GM19467 (cell line): ENCODE results near the gene CCDC92.

Experiments used
- ATAC-seq: cut with Tn5 transposase; IDR thresholded peaks from one replicate; pipeline ENCODE4 v1.9.1; 2021; ENCODE audit warnings: mild to moderate bottlenecking, moderate library complexity; ENCODE audit not compliant: unreplicated experiment

Gene CCDC92, protein sequence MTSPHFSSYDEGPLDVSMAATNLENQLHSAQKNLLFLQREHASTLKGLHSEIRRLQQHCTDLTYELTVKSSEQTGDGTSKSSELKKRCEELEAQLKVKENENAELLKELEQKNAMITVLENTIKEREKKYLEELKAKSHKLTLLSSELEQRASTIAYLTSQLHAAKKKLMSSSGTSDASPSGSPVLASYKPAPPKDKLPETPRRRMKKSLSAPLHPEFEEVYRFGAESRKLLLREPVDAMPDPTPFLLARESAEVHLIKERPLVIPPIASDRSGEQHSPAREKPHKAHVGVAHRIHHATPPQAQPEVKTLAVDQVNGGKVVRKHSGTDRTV

DNA sequence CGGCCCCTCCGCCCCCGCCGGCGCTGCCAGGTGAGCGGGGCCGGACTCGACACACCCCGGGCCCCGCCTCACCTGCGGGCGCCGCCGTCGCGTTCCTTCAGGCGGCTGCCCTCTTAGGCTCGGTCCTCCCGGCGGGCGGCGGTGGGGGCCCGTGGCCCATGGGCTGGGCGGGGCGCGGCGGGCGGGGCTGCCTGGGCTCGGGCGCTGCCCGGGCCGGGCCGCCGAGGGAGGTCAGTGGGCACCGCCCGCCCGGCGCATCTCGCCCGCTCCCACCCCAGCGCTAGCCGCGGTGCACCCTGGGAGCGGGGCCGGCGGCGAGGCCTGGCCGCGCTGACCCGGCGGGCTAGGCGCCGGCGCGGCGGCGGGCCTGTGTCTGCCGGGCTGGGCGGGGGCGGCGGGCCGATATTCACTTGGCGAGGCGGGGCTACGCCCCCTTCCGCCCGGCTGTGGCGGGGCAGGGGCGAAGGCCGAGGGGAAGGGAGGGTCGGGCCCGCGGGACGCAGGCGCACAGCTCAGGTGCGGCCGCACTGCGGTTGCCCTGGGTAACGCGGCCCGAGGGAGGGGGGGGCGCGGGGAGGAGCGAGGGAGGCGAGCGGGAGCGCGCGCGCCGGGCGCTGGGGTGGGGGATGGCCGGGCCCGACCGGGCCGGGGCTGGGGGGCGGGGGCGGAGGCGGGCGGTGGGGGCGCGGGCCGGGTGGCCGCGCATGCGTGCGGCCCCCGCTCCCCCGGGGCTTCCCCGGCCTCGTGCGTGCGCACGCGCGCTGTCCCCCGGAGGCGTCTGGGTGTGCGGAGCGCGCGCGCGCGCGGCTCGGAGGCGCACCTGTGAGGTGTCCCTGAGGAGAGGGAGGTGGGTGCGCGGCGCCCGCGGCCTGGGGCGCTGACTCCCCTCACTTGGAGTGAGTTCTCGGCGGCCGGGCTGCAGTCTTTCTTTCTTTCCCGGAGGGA, at the start of gene CCDC92, which contains the start of gene ZNF664:
Gene CCDC92, minus strand, starts transcription at position 375 of the 945 bp plus-strand sequence. CDS start 28,526 bp downstream, outside the sequence.
Gene ZNF664, plus strand, starts transcription at position 759 of the 945 bp plus-strand sequence. CDS start 38,930 bp downstream, outside the sequence.
- ATAC-seq, result peak; percentile 81

GRCh38 chr12:124022161-124022560, 49.5 kb upstream of the CCDC92 start:
- no peak for ATAC-seq

GRCh38 chr12:124021007-124021406, 48.4 kb upstream of the CCDC92 start:
- ATAC-seq, result no peak

DNA sequence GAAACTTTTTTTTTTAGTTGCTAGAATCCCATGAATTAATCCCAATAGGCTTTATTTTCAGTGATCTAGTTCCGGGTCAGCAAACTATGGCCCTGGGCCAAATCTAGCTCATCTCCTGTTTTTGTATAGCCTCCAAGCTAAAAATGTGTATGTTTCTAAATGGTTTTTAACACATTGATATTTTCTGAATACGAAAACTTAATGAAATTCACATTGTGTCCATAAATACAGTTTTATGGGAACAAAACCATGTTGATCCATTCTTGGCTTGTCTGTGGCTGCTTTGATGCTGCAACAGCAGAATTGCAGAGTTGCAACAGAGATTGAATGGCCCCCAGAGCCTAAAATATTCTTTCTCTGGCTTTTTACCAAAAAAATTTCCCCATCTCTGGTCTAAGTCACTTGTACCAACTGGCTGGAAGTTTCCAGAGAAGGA, 47.9 kb upstream of the CCDC92 start:
- ATAC-seq, result no peak

DNA sequence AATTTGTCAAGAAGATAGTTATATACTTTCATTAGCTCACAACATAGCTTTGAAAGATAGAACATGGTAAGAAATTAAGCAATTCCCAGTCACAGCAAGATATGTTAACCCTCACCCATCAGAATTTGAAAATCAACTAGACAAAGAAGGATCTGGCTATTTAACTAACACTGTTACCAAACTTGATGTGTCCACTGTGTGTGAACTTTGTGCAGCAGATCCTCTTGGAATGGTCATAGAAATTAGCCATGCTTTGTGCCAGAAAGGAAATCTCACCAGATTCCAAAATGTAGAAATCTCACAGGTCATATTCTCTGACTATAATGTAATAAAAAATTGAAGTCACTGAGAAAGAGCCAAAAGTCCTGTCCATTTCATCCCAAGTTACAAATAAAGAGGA, 46.5 kb upstream of the CCDC92 start:
- no peak for ATAC-seq

GRCh38 chr12:124018539-124018938, 45.9 kb upstream of the CCDC92 start:
- no peak for ATAC-seq

- no peak for ATAC-seq
Observed at GRCh38 chr12:124017064-124017463, 44.4 kb upstream of the CCDC92 start.

DNA sequence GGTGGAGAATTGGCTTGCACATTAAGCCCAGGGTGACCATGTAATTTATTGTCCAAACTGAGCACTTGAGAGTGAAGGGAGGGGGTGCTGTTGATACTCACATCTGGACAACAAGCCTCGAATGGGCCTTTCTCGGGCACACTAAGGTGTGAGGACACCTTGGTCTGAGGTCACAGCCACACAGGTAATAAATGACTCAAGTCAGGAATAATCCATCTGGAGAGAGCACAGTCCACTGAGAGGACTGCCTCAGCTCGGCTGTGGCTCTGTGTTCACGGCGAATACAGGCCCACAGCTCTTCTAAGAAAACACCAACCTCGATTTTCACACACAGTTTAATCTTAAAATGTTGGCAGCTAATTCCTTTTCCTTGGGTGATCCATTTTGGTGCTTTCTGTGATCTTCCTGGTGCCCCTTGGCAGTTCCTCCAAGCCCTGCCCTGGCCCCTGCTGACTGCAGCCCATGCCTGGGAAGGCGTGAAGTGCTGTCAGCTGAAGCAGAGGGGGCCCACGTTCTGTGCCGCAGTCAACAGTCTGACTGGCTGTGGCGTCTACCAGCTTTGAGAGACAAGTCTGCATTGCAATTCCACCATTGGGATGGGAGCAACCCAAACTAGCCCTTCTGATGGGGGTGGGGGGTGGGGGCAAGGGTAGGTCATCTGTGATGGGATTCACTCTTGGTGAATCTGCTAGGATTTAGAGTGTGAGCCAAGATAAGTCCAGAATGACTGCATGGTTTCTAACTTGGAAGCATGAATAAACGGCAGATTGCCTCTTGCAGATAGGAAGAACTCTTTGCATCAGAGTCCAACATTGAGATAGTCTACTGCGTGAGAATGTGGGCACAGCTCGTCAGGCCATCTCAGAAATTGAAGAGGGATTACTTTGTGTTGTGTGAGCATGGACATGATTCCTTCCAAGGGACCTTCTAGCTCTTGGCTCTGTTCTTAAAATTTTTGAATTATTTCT, 43.1 kb upstream of the CCDC92 start:
- no peak for ATAC-seq

GRCh38 chr12:124013073-124013472, 40.4 kb upstream of the CCDC92 start:
- no peak for ATAC-seq

GRCh38 chr12:124011435-124012115, 38.9 kb upstream of the CCDC92 start:
- ATAC-seq, result no peak

GRCh38 chr12:124010687-124011086, 38.1 kb upstream of the CCDC92 start:
- ATAC-seq, result no peak

- ATAC-seq, result no peak
Observed at GRCh38 chr12:124009781-124010180, 37.1 kb upstream of the CCDC92 start.

DNA sequence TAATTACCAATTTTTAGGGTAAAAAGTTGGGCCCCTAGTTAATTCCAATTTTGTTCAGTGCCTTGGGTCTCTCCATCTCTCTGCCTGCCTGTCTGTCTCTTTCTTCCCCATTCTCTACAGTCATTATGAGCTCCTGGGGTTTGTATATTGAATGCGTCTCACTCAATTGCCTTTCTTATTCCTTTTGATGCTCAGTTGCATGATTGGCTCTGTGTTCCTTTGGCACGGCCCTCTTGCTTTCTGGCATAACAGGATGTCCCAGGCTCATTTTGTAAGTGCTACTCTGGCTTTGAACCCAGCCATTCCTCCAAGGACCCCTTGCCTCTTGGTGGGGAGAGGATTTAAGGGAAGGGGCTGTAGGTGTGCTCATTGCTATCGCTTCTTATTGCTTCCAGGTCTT, 36.0 kb upstream of the CCDC92 start:
- no peak for ATAC-seq

DNA sequence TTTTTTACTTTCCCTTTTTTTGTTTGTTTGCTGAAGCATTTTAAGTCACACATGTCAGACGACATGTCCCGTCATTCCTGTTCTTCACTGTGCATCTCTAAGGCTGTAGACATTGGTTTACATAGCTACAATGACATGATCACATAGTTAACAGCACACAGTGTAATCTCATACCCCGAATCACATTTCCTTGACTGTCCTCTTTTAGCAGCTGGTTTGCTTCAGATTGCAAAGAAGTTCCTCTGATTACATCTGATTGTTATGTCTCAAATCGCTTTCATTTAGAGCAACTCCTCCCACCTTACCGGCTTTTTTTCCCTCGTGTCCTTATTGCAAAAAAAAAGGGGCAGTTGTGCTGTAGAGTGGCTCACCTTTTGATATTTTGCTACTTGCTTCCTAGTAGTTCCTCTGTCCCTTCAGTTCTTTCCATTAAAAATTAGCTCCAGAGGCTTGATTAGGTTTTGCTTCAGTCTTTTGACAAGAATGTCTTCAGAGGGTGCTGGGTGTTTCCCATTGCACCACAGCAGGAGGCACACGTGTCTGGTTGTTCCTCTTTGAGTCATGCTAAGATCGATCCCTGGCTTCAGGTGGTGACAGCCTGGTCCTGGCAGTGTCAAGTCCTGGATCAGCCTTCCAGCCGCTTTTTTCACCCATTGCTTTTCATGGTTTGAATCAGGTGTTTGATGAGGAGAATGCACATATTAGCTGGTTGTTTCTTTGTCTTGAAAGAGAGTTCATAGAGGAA, 35.4 kb upstream of the CCDC92 start:
- no peak for ATAC-seq

DNA sequence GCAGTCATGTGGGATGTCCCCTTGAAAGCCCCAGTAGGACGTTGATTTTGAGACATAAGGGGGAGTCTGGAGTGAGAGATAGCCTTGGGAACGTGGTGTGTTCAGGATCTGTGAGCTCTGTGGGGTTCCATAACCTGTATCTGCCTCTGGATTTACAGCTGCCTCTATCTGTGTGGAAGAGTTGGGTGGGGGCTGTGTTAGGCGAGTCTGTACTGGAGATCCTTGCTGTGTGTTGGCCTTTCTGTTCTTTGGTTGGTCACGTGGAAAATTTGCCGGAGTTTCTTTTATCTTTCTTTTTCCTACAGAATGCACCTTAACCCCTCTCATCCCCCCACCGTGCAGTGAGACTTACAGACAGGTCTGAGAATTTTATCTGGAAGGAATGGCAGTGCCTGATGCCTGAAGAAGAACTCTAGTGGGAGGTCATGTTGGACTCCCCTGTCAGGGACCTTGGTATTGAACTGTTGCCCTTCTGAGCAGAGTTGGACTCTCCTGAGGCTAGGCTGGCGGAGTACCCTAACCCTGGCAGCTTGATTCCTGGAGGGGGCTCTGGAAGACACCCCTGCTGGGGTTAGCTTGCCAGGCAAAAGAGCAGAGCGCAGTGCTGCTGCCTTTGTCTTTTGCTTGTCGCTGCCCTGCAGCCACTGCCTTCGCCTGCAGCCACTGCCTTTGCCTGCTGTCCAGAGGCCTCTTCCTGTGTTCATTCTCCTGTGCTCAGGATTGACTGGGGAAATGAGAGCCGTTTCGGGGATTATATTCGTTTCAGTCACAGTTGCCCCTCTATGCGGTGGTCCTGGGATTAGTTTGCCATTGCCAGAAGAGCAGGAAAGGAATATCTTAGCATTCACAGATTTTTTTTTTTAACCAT, 34.4 kb upstream of the CCDC92 start:
- ATAC-seq, result no peak

DNA sequence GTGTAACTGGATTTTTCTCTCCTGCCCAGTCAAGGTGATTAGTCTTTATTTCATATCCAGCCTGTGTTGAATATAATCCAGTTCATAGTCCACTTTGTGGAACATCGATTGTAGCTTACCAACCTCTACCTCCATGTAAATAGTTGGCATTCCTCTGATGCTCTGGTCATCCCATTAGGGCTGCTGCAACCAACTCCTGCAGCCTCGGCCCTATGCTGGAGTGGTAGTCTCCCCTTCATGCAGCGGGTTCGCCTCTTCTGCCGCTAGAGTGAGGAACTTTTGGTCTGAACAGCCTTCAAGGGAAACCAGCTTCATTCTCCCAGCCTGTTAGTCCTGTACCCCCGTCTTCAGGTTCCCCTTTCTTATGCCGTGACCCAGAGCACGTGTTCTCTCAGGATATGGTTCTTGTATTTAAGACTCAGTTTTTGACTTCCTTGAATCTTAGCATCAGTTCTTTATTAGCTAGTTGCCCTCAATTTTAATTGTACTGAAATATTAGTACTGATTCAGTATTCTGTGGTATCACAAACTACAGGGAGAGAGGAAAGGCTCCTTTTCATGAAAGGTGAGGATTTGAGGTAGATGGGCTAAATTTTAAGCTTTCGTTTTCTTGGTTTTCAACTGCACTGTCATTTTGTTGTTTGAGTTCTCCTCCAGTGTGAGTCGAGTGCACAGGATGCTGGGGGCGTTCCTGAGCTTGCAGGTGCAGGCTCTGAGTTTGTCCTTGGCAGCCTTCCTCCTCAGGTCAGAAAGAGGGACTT, 33.6 kb upstream of the CCDC92 start:
- no peak for ATAC-seq

GRCh38 chr12:124004233-124004875, 31.7 kb upstream of the CCDC92 start:
- no peak for ATAC-seq
